ENCODE measurements around the gene MAEL.
A peak's percentile ranks its signal among the peaks of the same experiment; 100 is the strongest.
"Not testable (repeated sequence)": the region's sequence is repeated elsewhere in the genome, so short reads cannot be mapped to it uniquely, and the experiment has no call there.

MAEL gene

GRCh38 chr1:166978821-166979220, 10.3 kb upstream of the MAEL start:
- DNase-seq: no peak

GRCh38 chr1:166980383-166980782, 8.7 kb upstream of the MAEL start:
- no peak for DNase-seq

- DNase-seq: no peak
Measured at GRCh38 chr1:166980818-166981217, 8.3 kb upstream of the MAEL start.

- DNase-seq: no peak
Measured at GRCh38 chr1:166981589-166981988, 7.5 kb upstream of the MAEL start.

GRCh38 chr1:166999075-166999474, 10.0 kb downstream of the MAEL start:
- DNase-seq: no peak

- no peak for DNase-seq
Measured at GRCh38 chr1:166999500-167000055, 10.5 kb downstream of the MAEL start.

- DNase-seq: no peak
Measured at GRCh38 chr1:167000546-167000945, 11.5 kb downstream of the MAEL start.

GRCh38 chr1:167002354-167002753, 13.3 kb downstream of the MAEL start:
- DNase-seq: no peak

- no peak for DNase-seq
Measured at GRCh38 chr1:167003711-167004110, 14.6 kb downstream of the MAEL start.

GRCh38 chr1:167011560-167012191, 22.6 kb downstream of the MAEL start:
- DNase-seq: no peak

- DNase-seq: no peak
Measured at GRCh38 chr1:167012570-167012969, 23.5 kb downstream of the MAEL start.

- DNase-seq: no peak
Measured at GRCh38 chr1:167013108-167013929, 24.2 kb downstream of the MAEL start.

- DNase-seq: no peak
Measured at GRCh38 chr1:167016100-167016750, 27.1 kb downstream of the MAEL start.

- DNase-seq: no peak
Measured at GRCh38 chr1:167022384-167022783, 33.3 kb downstream of the MAEL start.

GRCh38 chr1:167029553-167029952, 40.5 kb downstream of the MAEL start:
- not testable (repeated sequence) for DNase-seq

- DNase-seq: no peak
Measured at GRCh38 chr1:167033646-167034045, 44.6 kb downstream of the MAEL start.

GRCh38 chr1:167043752-167044488, 54.8 kb downstream of the MAEL start:
- DNase-seq: peak; percentile 87

GRCh38 chr1:167051907-167052306, 62.8 kb downstream of the MAEL start:
- no peak for DNase-seq

- DNase-seq: no peak
Measured at GRCh38 chr1:167052389-167052788, 63.3 kb downstream of the MAEL start.

- DNase-seq: no peak
Measured at GRCh38 chr1:167054531-167054930, 65.5 kb downstream of the MAEL start.

- no peak for DNase-seq
Measured at GRCh38 chr1:167054946-167055630, 66.0 kb downstream of the MAEL start.

- DNase-seq: no peak
Measured at GRCh38 chr1:167056529-167057231, 67.6 kb downstream of the MAEL start.

All from activated effector memory CD4-positive, alpha-beta T cell treated with anti-CD3 and anti-CD28 coated beads, Interleukin-2, amount 50 U/mL, for 16 hours (primary cell).